OCI-LY1 (cell line): ENCODE measurements around the gene PSAPL1.

ENCODE experiments used
- H2AFZ ChIP-seq: fragments of 200-600 bp; sonication (generic), shearing (Covaris generic); 2 replicates; pipeline ENCODE4 v1.6.0; 2014; ENCODE audit warnings: antibody characterized with exemption, mild to moderate bottlenecking, low read length
- H3F3A ChIP-seq: fragments of 200-600 bp; sonication (generic), shearing (Covaris generic); 2 replicates; pipeline ENCODE4 v1.6.0; 2014; ENCODE audit warnings: mild to moderate bottlenecking, antibody characterized with exemption, low read length, moderate library complexity; ENCODE audit not compliant: insufficient read depth
- H3K27ac ChIP-seq: fragments of 200-600 bp; sonication (generic); 2 replicates; pipeline ENCODE4 v1.5.1; 2014; ENCODE audit warnings: low read length, mixed run types, mild to moderate bottlenecking, low read depth; ENCODE audit not compliant: poor library complexity, severe bottlenecking
- H3K27me3 ChIP-seq: fragments of 200-600 bp; sonication (generic); 2 replicates; pipeline ENCODE4 v1.6.0; 2014; ENCODE audit warnings: antibody characterized with exemption, mild to moderate bottlenecking, low read length, moderate library complexity; ENCODE audit not compliant: insufficient read depth
- H3K36me3 ChIP-seq: fragments of 200-600 bp; sonication (generic); 2 replicates; pipeline ENCODE4 v1.6.1; 2014; ENCODE audit warnings: mild to moderate bottlenecking, antibody characterized with exemption, low read length, moderate library complexity, mixed read lengths; ENCODE audit not compliant: insufficient read depth
- H3K4me1 ChIP-seq: fragments of 200-600 bp; sonication (generic); 2 replicates; pipeline ENCODE4 v1.5.1; 2014; ENCODE audit warnings: mild to moderate bottlenecking, low read length, moderate library complexity; ENCODE audit not compliant: insufficient read depth, severe bottlenecking
- H3K4me2 ChIP-seq: fragments of 200-600 bp; sonication (generic), shearing (Covaris generic); 2 replicates; pipeline ENCODE4 v1.6.1; 2014; ENCODE audit warnings: low read length
- H3K4me3 ChIP-seq: fragments of 200-600 bp; sonication (generic); 2 replicates; pipeline ENCODE4 v1.5.1; 2014; ENCODE audit warnings: low read length, low read depth, mild to moderate bottlenecking, mixed read lengths; ENCODE audit not compliant: poor library complexity, severe bottlenecking
- H3K79me2 ChIP-seq: fragments of 200-600 bp; shearing (Covaris generic); 2 replicates; pipeline ENCODE4 v1.6.1; 2016; ENCODE audit warnings: mixed run types, low read length, mixed read lengths; ENCODE audit not compliant: insufficient read depth
- H3K9ac ChIP-seq: fragments of 200-600 bp; sonication (generic), shearing (Covaris generic); 2 replicates; pipeline ENCODE4 v1.6.1; 2014; ENCODE audit warnings: mild to moderate bottlenecking, low read length, mixed read lengths
- H3K9me2 ChIP-seq: fragments of 200-600 bp; sonication (generic), shearing (Covaris generic); 2 replicates; pipeline ENCODE4 v1.6.1; 2014; ENCODE audit warnings: low read depth, mild to moderate bottlenecking, low read length, mixed read lengths
- H3K9me3 ChIP-seq: fragments of 200-600 bp; shearing (Covaris generic); 2 replicates; pipeline ENCODE4 v1.6.1; 2014; ENCODE audit warnings: low read length, mixed read lengths
- H4K20me1 ChIP-seq: fragments of 200-600 bp; sonication (generic), shearing (Covaris generic); 2 replicates; pipeline ENCODE4 v1.6.0; 2016; ENCODE audit warnings: mild to moderate bottlenecking, low read length; ENCODE audit not compliant: insufficient read depth
- CTCF ChIP-seq: fragments of 200-600 bp; sonication (generic), shearing (Covaris generic); IDR thresholded peaks from 2 replicates; pipeline ENCODE4 v1.5.1; 2017; ENCODE audit warnings: mild to moderate bottlenecking, antibody characterized with exemption, low read length, moderate library complexity, mixed read lengths
- EZH2 ChIP-seq: fragments of 200-600 bp; sonication (generic), shearing (Covaris generic); IDR thresholded peaks from 2 replicates; pipeline ENCODE4 v1.8.0; 2017; ENCODE audit warnings: borderline replicate concordance, mixed run types, mild to moderate bottlenecking, antibody characterized with exemption, low read length, moderate library complexity, mixed read lengths

PSAPL1 gene

GRCh38 chr4:7475207-7475606, 40.5 kb upstream of the PSAPL1 start:
- H3K4me3 ChIP-seq: no peak overlapping the region
- H3K9ac ChIP-seq: no peak overlapping the region
- H3K9me2 ChIP-seq: no peaks in the 10 kb centered on the region
- no peaks in the 10 kb centered on the region for H3F3A ChIP-seq
- no peaks in the 10 kb centered on the region for H3K4me1 ChIP-seq
- no peaks in the 10 kb centered on the region for H3K79me2 ChIP-seq
- H3K27ac ChIP-seq: no peak overlapping the region
- no peaks in the 10 kb centered on the region for H4K20me1 ChIP-seq
- H3K4me2 ChIP-seq: no peak overlapping the region
- no peak overlapping the region for H2AFZ ChIP-seq
- no peak for TF ChIP-seq CTCF
- no peaks in the 10 kb centered on the region for H3K36me3 ChIP-seq
- no peaks in the 10 kb centered on the region for H3K9me3 ChIP-seq
- H3K27me3 ChIP-seq: no peaks in the 10 kb centered on the region

DNA sequence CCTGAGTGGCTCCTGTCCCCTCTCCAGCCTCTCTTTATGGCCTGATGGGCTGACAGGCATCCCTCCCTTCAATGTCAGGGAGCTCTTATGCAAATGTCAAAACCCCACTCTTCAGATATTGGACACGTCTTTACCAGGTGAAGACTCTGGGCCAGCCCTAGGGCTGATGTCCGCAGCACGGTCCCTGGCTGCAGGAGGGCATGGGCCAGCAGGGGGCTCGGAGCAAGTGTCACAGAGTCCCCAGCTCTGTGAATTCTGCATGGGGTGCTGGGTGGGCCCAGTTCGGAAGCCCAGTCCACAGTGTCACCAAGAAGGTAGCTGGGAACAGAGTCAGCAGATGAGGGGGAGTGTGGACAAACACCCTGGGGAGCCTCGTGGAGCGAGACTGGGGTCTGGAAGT, 39.6 kb upstream of the PSAPL1 start:
- Histone ChIP-seq H3K36me3 (no peaks in the 10 kb centered on the region), H3K4me1 (no peaks in the 10 kb centered on the region), H3K27me3 (no peaks in the 10 kb centered on the region), H3K4me3 (no peak overlapping the region), H4K20me1 (no peaks in the 10 kb centered on the region), H3K4me2 (no peak overlapping the region), H3K79me2 (no peaks in the 10 kb centered on the region), H3K27ac (no peak overlapping the region), H2AFZ (no peak overlapping the region), H3F3A (no peaks in the 10 kb centered on the region), H3K9me2 (no peaks in the 10 kb centered on the region), H3K9me3 (no peaks in the 10 kb centered on the region), H3K9ac (no peak overlapping the region)
- TF ChIP-seq EZH2 (no peak), CTCF (no peak)

DNA sequence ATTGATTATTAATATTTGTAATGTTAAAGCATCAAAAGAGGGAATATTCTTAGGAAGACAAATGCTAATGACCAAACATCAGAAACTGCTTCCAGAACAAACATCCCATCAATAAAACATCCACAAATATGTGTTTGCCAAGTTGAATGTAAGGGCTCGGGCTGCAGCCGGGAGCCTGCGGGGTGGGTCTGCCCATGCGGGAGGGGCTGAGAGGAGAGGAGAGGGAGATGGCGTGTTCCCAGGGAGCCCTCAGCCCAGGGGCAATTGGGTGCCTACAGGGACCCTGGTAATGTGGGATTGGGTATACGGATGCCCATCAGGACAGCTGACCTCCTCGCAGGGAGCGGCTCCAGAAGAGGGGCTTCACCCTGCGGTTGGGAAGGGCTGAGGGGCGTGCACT, 38.4 kb upstream of the PSAPL1 start:
- Histone ChIP-seq H2AFZ (no peak overlapping the region), H3K9me2 (no peaks in the 10 kb centered on the region), H3K27me3 (no peaks in the 10 kb centered on the region), H3K4me2 (no peak overlapping the region), H3K9ac (no peak overlapping the region), H3K4me3 (no peak overlapping the region), H3K36me3 (no peaks in the 10 kb centered on the region), H3K9me3 (no peaks in the 10 kb centered on the region), H3F3A (no peaks in the 10 kb centered on the region), H3K4me1 (no peaks in the 10 kb centered on the region), H3K27ac (no peak overlapping the region), H3K79me2 (no peaks in the 10 kb centered on the region), H4K20me1 (no peaks in the 10 kb centered on the region)
- no peak for TF ChIP-seq EZH2
- no peak for TF ChIP-seq CTCF
